Measurements from ENCODE around the gene CALB2.
"Not testable (repeated sequence)": the region's sequence is repeated elsewhere in the genome, so short reads cannot be mapped to it uniquely, and the experiment has no call there.

The CALB2 gene

DNA sequence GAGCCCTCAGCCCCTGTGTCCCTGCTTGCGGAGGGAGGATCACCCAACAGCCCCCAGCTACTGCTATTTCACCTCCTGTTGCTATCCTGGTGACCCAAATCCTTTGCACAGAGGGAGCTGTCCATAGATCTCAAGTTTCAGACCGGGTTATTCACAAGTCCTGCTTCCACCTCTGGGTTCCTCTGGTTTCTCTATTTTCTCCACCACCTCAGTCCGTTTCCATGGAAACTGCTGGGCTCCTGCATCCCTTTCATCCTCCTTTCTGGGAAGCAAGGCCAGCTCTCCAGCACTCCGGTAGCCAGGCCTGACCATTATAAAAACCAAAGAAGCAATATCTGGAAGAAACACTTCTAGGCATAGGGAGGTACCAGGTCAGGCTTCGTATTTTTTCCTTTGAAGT is 4.8 kb upstream of the CALB2 start:
- DNase-seq, result no peak

GRCh38 chr16:71354156-71354555 is 4.4 kb upstream of the CALB2 start:
- no peak for DNase-seq

GRCh38 chr16:71356051-71356740 is 2.3 kb upstream of the CALB2 start:
- DNase-seq, result no peak

DNA sequence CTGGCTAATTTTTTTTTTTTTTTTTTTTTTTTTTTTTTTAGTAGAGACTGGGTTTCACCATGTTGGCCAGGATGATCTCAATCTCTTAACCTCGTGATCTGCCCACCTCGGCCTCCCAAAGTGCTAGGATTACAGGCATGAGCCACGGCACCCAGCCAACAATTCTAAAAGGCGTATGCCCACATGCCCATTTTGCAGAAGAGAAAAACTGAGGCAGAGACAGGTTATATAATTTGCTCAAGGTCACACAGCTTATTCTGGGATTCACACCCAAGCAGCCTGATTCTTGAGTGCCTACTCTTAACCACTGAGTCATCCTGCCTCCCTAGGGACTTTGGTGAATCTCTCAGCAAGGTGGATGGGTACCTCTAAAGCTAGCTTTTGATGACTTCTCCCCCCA is 1.6 kb upstream of the CALB2 start:
- not testable (repeated sequence) for DNase-seq

GRCh38 chr16:71357681-71358080 is 842 bp upstream of the CALB2 start:
- DNase-seq, result no peak

DNA sequence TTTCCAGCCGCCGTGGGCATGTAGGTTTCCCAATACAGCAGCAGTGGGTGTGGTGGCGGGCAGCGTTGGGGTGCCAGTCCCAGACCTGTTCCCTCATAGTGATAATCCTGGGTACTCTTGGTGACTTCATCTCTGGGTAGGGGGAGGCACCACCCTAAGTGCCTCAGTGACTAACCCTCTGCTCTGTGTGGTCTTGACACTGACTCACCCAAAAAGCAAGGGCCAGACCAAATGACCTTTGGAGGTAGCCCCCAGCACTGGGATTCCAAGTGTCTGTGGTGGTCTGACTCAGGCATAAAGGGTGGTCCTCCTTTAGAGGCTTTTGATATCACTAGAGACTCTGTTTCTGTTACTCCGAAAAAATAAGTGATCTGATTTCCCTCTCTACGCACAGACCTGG is 908 bp downstream of the CALB2 start:
- no peak for DNase-seq

GRCh38 chr16:71360378-71360777 is 1.9 kb downstream of the CALB2 start:
- no peak for DNase-seq

GRCh38 chr16:71364133-71364681 is 5.7 kb downstream of the CALB2 start:
- no peak for DNase-seq

DNA sequence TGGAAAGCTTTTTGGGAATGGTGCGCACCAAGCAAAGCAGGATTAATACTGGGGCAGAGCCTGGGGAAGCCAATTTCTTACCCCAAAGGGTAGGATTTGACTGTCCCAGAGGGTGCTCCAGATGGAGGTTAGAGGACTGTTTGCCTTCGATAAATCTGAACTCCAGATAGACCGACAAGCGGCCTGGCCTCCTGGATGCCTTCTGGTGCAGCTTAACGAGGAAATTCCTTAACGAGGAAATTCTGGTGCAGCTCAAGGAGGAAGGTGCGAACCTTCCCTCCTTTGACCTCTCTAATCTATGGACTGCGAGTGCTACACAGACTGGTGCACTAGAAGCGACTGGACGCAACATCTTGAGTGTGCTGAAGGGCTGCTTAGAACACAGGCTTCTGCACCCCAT is 6.5 kb downstream of the CALB2 start:
- DNase-seq, result no peak

DNA sequence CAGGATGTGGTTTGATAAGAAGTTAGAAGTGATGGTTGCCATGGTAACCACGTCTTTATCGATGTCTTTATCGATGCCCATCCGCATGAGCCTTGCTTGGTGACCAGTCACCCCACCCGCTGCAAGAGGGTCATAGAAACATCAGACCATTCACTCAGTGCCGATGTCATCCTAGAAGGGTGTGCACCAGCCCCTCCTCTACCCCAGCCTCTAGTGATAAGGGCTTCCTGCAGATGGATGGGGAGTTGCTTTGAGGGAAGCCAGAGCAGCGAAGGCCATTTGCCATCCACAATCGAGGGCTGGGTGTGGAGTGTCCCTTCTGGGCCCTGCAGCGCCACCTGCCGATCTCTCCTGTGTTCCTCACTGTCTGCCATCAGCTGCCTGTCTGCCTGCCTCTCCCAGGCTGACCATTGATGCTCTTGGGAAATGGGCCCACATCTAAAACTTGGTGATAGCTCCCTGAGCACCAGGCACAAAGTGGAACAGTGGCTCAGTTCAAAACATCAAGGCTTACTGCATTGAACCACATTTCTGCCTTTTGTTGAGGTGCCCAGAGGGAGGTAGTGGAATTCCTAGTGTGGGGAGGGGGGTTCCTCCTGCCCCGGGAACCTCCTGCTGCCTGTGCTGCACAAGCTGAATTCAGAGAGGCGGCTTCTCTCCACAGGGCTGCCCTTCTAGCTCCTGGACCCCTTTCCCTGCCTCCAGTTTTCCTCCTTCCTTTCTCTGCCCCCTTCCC is 8.9 kb downstream of the CALB2 start:
- no peak for DNase-seq

- DNase-seq, result no peak
Measured at GRCh38 chr16:71368958-71369357, 10.4 kb downstream of the CALB2 start.

GRCh38 chr16:71369494-71369893 is 11.0 kb downstream of the CALB2 start:
- no peak for DNase-seq

DNA sequence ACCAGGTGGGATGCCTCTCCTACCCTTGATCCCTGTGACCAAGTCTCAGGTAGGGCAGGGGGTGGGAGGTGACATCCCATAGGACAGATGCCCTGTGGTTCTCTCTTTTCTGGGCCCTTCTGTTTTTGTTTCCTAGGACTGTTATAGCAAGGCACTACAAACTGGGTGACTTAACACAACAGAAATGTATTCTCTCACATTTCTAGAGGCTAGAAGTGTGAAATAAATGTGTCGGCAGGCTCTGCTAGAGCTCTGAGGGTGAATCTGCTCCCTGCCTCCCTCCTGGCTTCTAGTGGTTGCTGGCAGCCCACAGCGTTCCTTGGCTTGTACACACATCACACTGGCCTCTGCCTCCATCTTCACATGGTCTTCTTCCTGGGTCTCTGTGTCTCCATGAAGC is 12.7 kb downstream of the CALB2 start:
- no peak for DNase-seq

- DNase-seq, result no peak
Measured at GRCh38 chr16:71373073-71373472, 14.6 kb downstream of the CALB2 start.

GRCh38 chr16:71376465-71377157 is 18.1 kb downstream of the CALB2 start:
- no peak for DNase-seq

DNA sequence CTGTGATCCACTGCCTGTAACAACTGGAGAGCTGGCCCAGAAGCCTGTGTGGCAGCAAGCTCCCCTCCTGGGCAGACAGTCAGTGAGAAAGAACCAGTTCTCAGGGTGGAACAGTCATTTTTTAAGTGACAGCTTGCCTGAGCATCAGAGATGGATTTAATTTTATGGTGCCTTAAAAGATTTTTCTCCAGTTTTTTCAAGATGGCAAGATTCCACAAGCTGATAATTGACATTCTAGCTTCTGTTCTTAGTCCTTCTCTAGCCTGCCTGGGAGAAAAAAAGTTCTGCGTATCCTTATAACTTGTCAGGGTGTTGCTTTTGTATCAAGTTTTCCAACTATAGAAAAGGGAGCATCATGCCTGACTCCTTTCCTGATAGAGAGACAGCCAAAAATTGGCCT is 21.2 kb downstream of the CALB2 start:
- no peak for DNase-seq

- DNase-seq, result no peak
Measured at GRCh38 chr16:71380831-71381230, 22.3 kb downstream of the CALB2 start.

- no peak for DNase-seq
Measured at GRCh38 chr16:71383054-71383773, 24.7 kb downstream of the CALB2 start.

GRCh38 chr16:71384073-71384724 is 25.7 kb downstream of the CALB2 start:
- no peak for DNase-seq

DNA sequence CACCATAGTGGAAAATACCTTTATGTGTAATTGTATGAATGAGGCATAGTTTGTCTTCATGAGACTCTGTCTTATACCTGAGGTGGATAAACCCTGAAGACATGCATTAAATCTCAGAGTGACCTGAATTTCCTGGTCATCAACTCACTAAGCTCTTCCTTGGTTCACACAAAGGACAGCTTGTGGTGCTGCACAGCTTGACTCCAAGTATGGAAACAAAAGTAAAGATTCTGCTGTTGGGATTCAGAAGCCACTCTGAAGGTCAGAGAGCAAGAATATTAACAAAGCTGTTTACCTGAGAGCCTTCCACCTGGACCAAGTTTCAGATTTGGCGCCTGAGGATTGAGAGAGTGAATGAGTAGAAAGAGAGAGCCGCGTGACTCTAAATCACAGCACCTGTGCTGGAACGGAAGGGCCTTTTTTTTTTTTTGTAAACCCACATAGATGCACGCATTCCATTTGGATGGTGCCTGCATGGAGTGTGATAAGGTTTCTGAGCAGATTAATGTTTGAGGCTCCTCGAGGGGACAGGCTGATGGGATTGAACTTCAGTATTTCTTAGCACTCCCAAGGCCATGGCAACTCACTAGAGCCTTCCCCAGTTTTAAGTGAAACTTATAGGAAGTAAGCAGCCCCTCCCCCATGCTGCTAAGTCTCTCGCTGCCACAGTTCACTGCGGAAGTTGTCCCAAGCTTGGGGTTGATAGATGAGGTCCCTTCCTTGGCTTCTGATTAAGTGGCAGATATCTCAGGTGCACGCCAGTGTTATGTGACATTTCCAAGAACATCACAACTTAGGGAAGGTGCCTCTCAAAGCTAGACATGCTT is 28.7 kb downstream of the CALB2 start:
- DNase-seq, result no peak

DNA sequence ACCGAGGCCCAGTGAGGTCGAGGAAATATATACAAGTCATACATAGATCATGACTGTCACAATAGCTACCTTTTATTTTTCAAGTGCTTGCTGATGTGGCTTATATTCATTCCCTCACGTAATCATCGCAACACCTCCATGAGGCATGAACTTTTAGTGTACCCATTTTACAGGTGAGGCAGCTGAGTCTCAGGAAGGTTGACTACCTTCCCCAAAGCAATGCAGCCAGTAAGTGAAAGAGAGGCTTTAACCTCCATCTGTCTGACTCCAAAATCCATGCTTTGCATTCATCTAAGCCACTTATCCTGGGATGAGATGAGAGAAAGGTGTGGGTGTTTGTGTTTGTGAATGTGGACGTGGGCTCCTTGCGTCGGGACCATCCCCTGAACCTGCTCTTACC is 30.8 kb downstream of the CALB2 start:
- DNase-seq, result no peak

DNA sequence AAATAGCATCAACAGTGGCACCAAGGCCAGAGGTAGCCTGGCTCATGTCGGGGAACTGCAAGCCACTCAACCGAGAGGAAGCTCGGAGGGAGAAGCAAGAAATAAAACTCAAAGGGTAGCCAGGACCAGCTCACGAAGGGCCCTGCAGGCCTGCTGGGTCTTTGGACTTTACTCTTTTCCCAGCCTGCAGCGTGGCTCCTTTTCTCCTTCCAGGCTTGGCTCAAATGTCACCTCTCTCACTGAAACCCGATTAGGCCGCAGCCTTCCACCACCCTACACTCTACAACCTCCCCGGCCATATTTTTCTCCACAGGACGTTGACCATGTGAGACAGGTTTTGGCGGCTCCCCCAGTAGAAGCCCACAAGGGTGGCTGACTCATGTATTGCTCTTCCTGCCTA is 38.1 kb downstream of the CALB2 start:
- DNase-seq, result no peak

Data from activated naive CD4-positive, alpha-beta T cell treated with anti-CD3 and anti-CD28 coated beads, Interleukin-2, amount 50 U/mL, for 16 hours (primary cell).